Ovary (tissue), 9 donors: ENCODE results near the gene SMOC2. TPM values are rescaled to one million over a fixed set of nuclear protein-coding genes. Genes with fewer than 3 reads are reported as not detected.

Experiments used
- DNase-seq, 5 donors: peaks; one replicate each; pipeline ENCODE4 v3.0.0-alpha.2; 2019 to 2020
- H3K27ac ChIP-seq, 2 donors: fragments of 200-600 bp; one replicate each; pipeline versions ENCODE4 v1.5.1 to v1.8.0; 2019 to 2022
- H3K27me3 ChIP-seq: fragments of 200-600 bp; one replicate; pipeline ENCODE4 v1.8.0; 2022
- H3K36me3 ChIP-seq: fragments of 200-600 bp; sonication (generic); one replicate; pipeline ENCODE4 v1.5.1; 2019
- H3K4me1 ChIP-seq: one replicate; pipeline ENCODE4 v1.8.1; 2013; ENCODE audit warnings: mild to moderate bottlenecking, moderate library complexity; ENCODE audit not compliant: insufficient read depth
- H3K4me3 ChIP-seq: fragments of 200-600 bp; sonication (generic); one replicate; pipeline ENCODE4 v1.5.1; 2017
- H3K9me3 ChIP-seq, 2 donors: fragments of 200-600 bp in 1 of 2; sonication (generic) in 1 of 2; one replicate each; pipeline versions ENCODE4 v1.5.1 to v1.8.1; 2013 to 2019; ENCODE audit warnings: mild to moderate bottlenecking in 1 of 2, moderate library complexity in 1 of 2
- CTCF ChIP-seq, 3 donors: fragments of 450-650 bp in 2 of 3; fragments of 200-600 bp in 1 of 3; IDR thresholded peaks; one replicate each; pipeline versions ENCODE4 v1.5.1 to v1.8.0; 2016 to 2022; ENCODE audit warnings: antibody characterized with exemption in 3 of 3, mild to moderate bottlenecking in 1 of 3
- EP300 ChIP-seq: sonication (generic); formaldehyde crosslinking; IDR thresholded peaks from one replicate; pipeline ENCODE4 v1.6.1; 2017; ENCODE audit warnings: antibody characterized with exemption
- POLR2A ChIP-seq: fragments of 450-650 bp; IDR thresholded peaks from one replicate; pipeline ENCODE4 v1.6.1; 2017; ENCODE audit warnings: antibody characterized with exemption, mild to moderate bottlenecking, moderate library complexity
- WGBS, 3 donors: extraction: QIAGEN DNeasy Blood & Tissue Kit in 1 of 3; methylation state at CpG; one replicate each; pipeline versions ENCODE4 v1.1.5 to v1.1.7; 2013 to 2017; 5-methylcytosine and 5-hydroxymethylcytosine counted together
- intact Hi-C, 4 donors: fragments of 100-400 bp; cut with DNase I; formaldehyde crosslinking; loops; one replicate each; pipeline versions ENCODE4 v1.11.0 to v1.15.1; 2022 to 2023
- polyA plus RNA-seq, 2 donors: library from polyadenylated mRNA; stranded (reverse); fragments of 200-250 nt in 1 of 2; fragments of 350-450 nt in 1 of 2; fragmentation: Illumina TruSeq in 1 of 2; extraction: RNeasy Lipid Tissue Mini Kit (QIAGEN cat#74804) in 1 of 2; gene quantifications; one replicate each; pipeline ENCODE4 v1.2.3, GENCODE V29; 2013 to 2014
- total RNA-seq, 7 donors: library from RNA; depleted of rRNA in 2 of 7; stranded (reverse); fragments of >200 nt in 2 of 7; fragmentation: NEBNext Ultra II Directional in 3 of 7; extraction: Animal tissue kit (Norgen Biotek cat#: 25700) in 3 of 7; gene quantifications; one replicate each; pipeline versions ENCODE4 v1.1.0 to v1.2.4, GENCODE V29; 2016 to 2023
- donor health status: DM: no; HTN: no; CAD: no; lungs with moderate emphysema.
- donor health status: DM: no; HTN: no; CAD: no.
- donor health status: Bipolar disorder and iron deficiency.
- donor health status: DM: yes; HTN: yes; CAD: no.
- donor health status: DM: no; HTN: no; CAD: no.
- donor health status: DM: yes; HTN: yes; CAD: no.

SMOC2 gene
- total and polyA plus RNA-seq, 9 donors: 84.4 to 272 (median 129) TPM

DNA sequence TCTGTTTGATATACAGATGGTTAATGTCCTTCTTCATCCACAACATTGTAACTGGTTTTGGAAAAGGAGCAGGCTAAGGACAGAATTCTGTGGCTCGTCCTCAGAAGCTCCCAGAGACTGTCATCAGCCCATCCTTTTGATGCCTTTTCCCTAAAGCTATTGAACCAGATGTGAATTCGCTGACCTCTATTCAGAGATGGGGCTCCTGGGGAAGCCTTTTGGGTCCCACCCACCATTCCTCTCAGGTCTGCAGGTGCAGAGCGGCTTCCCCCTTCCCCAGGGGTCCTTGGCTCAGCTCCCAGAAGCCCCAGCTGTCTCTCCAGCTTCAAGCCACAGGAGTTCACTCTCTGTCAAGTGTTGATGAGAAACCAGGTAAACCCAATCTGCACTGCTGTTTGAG is 191.7 kb downstream of the SMOC2 start:
- DNase-seq: no peak
- WGBS, 3 donors: 89 to 98% (median 96%) methylated on average over 3 of the region's 3 CpGs
- H3K4me1 ChIP-seq: peaks cover 9% of the 10 kb centered on the region
- H3K9me3 ChIP-seq: no peaks in the 10 kb centered on the region
- TF ChIP-seq EP300 (no peak), POLR2A (no peak), CTCF (IDR thresholded peaks at IDR 0.05) (no peak)
- no peak overlapping the region for H3K27ac ChIP-seq
- no peak overlapping the region for H3K4me3 ChIP-seq
- H3K36me3 ChIP-seq: no peaks in the 10 kb centered on the region
- H3K27me3 ChIP-seq: no peaks in the 10 kb centered on the region
- intact Hi-C loops: no loop called here

GRCh38 chr6:168634541-168635328 is 193.8 kb downstream of the SMOC2 start:
- H3K36me3 ChIP-seq: no peaks in the 10 kb centered on the region
- H3K27ac ChIP-seq: no peak overlapping the region
- H3K27me3 ChIP-seq: no peaks in the 10 kb centered on the region
- no peaks in the 10 kb centered on the region for H3K9me3 ChIP-seq
- intact Hi-C loops: no loop called here
- TF ChIP-seq EP300 (no peak), POLR2A (no peak), CTCF (IDR thresholded peaks at IDR 0.05) (no peak)
- no peak overlapping the region for H3K4me3 ChIP-seq
- no peak for DNase-seq
- 63 to 77% (median 64%) methylated on average over 10 of the region's 10 CpGs for WGBS, 3 donors
- H3K4me1 ChIP-seq: peaks cover 16% of the 10 kb centered on the region

DNA sequence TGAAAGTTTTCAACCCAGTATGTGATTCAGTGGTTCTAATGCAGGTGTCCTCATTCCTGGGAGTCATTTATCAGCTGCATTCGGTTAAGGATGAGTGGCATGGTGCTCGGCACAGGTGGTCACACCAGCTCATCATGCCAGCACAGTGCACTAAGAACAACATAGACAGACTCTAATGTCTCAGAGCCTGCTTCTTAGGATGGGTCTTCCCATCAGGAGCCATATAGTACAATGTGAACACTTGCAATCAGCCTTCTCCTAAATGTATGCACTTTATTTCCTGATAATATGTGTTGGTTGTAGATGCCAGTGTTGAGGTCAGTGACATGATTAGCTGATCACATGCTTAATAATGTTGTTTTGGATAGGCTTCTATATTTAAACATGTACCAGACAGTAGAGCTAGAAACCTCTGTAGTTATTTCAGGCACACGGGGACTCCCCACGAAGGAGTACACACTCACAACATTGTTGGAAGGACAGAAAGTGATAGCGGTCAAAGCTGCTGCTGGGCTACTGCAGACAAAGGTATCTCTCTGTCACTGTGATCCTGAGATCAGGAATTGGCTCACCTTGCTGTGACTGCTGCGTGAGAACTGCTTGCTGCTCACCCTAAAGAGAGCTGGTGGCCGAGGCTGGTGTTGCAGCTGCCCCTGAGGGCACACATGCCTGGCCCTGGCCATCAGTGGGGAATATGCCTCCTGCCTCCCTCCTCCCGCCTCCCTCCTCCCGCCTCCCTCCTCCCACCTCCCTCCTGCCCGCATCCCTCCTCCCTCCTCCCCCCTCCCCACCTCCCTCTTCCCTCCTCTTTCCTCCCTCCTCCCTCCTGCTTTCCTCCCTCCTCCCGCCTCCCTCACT is 195.4 kb downstream of the SMOC2 start:
- H3K4me3 ChIP-seq: no peak overlapping the region
- H3K4me1 ChIP-seq: peaks cover 24% of the 10 kb centered on the region
- 66 to 76% (median 67%) methylated on average over 9 to 11 of the region's 11 CpGs for WGBS, 3 donors
- H3K27me3 ChIP-seq: no peaks in the 10 kb centered on the region
- no peak for DNase-seq
- TF ChIP-seq EP300 (no peak), POLR2A (no peak), CTCF (IDR thresholded peaks at IDR 0.05) (no peak)
- no peaks in the 10 kb centered on the region for H3K9me3 ChIP-seq
- no peak overlapping the region for H3K27ac ChIP-seq
- intact Hi-C loops: no loop called here
- no peaks in the 10 kb centered on the region for H3K36me3 ChIP-seq

GRCh38 chr6:168637834-168638233 is 196.8 kb downstream of the SMOC2 start:
- 58 to 73% (median 69%) methylated on average over 9 to 10 of the region's 10 CpGs for WGBS, 3 donors
- intact Hi-C loops: loop anchor here in 1 of 4 donors (1.0 kb wide), 1 partner anchor 8 kb away; no protein-coding TSS in a partner anchor
- no peaks in the 10 kb centered on the region for H3K27me3 ChIP-seq
- H3K4me1 ChIP-seq: peaks cover 25% of the 10 kb centered on the region
- H3K9me3 ChIP-seq: no peaks in the 10 kb centered on the region
- H3K27ac ChIP-seq: no peak overlapping the region
- no peaks in the 10 kb centered on the region for H3K36me3 ChIP-seq
- TF ChIP-seq POLR2A: no peak
- TF ChIP-seq EP300: no peak
- TF ChIP-seq CTCF (IDR thresholded peaks at IDR 0.05): no peak
- DNase-seq: no peak
- H3K4me3 ChIP-seq: no peak overlapping the region
